ENCODE measurements around the gene POPDC3.

The POPDC3 gene

DNA sequence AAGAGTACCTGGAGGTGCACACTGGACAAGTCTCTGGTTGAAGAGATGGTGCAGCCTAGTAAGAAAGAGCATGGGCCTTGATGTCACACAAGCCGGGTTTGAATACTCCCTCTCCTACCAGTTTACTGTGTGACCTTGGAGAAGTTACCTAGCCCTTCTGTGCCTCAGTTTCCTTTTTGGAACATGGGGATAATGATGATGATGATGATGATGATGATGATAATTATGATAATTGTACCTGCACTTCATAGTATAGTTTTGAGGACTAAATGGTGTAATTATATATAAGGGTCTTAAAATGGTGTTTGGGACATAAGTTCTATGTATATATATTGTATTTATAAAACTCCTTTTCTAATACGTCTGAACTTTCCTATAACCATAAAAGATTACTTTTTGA lies 41.7 kb downstream of the POPDC3 start:
- in situ Hi-C loops (cut with MboI; ENCODE audit: low sequenced_read_pairs, unreplicated experiment) = no loop called here
- TF ChIP-seq, protein P1, sequence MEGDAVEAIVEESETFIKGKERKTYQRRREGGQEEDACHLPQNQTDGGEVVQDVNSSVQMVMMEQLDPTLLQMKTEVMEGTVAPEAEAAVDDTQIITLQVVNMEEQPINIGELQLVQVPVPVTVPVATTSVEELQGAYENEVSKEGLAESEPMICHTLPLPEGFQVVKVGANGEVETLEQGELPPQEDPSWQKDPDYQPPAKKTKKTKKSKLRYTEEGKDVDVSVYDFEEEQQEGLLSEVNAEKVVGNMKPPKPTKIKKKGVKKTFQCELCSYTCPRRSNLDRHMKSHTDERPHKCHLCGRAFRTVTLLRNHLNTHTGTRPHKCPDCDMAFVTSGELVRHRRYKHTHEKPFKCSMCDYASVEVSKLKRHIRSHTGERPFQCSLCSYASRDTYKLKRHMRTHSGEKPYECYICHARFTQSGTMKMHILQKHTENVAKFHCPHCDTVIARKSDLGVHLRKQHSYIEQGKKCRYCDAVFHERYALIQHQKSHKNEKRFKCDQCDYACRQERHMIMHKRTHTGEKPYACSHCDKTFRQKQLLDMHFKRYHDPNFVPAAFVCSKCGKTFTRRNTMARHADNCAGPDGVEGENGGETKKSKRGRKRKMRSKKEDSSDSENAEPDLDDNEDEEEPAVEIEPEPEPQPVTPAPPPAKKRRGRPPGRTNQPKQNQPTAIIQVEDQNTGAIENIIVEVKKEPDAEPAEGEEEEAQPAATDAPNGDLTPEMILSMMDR (IDR thresholded peaks at IDR 0.05; ENCODE audit: borderline replicate concordance, control extremely low read depth, extremely low read depth, insufficient read depth, missing control alignments) = no peak
- no peak for DNase-seq (ENCODE audit: low spot score)

GRCh38 chr6:105137388-105137787 lies 42.4 kb downstream of the POPDC3 start:
- in situ Hi-C loops (cut with MboI; ENCODE audit: low sequenced_read_pairs, unreplicated experiment) = no loop called here
- TF ChIP-seq, protein P1 (IDR thresholded peaks at IDR 0.05; ENCODE audit: borderline replicate concordance, control extremely low read depth, extremely low read depth, insufficient read depth, missing control alignments) = no peak
- DNase-seq (ENCODE audit: low spot score) = no peak

DNA sequence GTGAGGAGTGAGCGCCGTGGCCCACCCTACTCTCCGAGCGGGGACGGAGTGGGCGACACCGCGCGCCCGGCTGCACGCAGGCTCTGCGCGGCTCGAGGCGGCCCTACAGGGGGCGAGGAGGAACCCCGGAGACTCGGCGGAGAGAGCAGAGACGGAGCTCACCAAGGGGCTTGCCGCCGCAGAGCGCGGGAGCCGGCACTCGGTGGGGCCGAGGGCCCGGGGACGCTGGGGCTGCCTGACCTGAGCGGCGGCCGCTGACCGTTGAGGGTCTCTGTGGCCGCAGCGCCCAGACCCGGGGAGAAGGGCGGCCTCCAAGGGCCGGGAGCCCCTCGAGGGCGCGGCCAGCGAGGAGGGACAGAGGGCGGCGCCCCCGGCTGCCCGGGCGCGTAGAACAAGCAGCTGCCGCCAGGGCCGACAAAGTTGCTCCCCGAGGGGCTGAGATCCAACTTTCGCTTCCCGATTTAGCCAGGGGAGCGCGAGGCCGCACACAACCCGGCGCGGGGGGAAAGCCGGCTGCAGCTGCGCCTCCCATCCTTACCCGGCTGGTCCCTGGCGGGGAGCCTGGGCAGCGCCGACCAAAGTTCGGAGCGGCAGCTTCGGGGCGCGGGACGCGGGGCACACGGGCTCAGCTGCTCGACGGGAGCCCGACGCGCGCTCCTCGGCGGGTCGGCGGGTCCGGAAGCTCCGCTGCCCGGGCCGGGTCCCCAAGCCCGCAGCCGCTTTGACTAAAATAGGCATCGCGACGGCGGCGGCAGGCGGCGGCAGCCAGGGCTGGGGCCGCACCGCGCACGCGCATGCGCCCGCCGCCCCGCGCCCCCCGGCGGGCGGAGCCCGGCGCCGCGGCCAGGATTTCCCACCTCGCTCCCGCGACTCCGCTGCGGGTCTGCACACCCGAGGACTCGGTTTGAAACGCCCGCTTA lies 43.1 kb downstream of the POPDC3 start:
- TF ChIP-seq, protein P1 (IDR thresholded peaks at IDR 0.05; ENCODE audit: borderline replicate concordance, control extremely low read depth, extremely low read depth, insufficient read depth, missing control alignments) = no peak
- DNase-seq (ENCODE audit: low spot score) = peak; percentile 68
- in situ Hi-C loops (cut with MboI; ENCODE audit: low sequenced_read_pairs, unreplicated experiment) = no loop called here

DNA sequence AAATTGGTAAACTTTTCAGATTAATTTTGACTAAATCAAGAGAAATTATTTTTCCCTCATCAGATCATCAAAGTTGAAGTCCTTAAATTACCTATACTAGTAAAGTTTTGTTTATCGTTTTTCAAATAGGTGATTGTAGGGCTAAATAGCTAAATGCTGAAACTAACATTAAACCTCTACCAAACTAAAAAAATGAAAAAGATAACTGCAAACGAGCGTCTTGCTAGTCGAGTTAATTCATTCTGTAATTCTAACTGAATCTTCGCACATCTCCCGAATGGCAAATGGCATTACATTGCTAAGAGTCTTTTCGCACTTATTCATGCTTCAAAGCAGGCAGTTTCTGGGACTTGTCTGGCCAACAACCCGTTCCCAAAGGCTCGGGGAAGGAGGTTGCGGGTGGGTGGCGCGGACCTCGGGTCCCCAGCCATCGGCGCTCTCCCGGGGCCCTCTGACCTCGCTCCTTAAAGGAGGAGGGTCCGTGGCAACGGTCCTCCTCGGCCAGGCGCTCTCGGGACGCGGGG lies 43.8 kb downstream of the POPDC3 start:
- no peak for DNase-seq (ENCODE audit: low spot score)
- TF ChIP-seq, protein P1 (IDR thresholded peaks at IDR 0.05; ENCODE audit: borderline replicate concordance, control extremely low read depth, extremely low read depth, insufficient read depth, missing control alignments) = no peak
- in situ Hi-C loops (cut with MboI; ENCODE audit: low sequenced_read_pairs, unreplicated experiment) = no loop called here

GRCh38 chr6:105135056-105135455 lies 44.8 kb downstream of the POPDC3 start:
- TF ChIP-seq, protein P1 (IDR thresholded peaks at IDR 0.05; ENCODE audit: borderline replicate concordance, control extremely low read depth, extremely low read depth, insufficient read depth, missing control alignments) = no peak
- DNase-seq (ENCODE audit: low spot score) = no peak

GRCh38 chr6:105122717-105123116 lies 57.1 kb downstream of the POPDC3 start:
- DNase-seq (ENCODE audit: low spot score) = no peak
- in situ Hi-C loops (cut with MboI; ENCODE audit: low sequenced_read_pairs, unreplicated experiment) = no loop called here

More at GRCh38 chr6:105135056-105135455, 44.8 kb downstream of the POPDC3 start:
- in situ Hi-C loops (cut with MboI; ENCODE audit: low sequenced_read_pairs, unreplicated experiment) = no loop called here

More at GRCh38 chr6:105122717-105123116, 57.1 kb downstream of the POPDC3 start:
- TF ChIP-seq, protein P1 (IDR thresholded peaks at IDR 0.05; ENCODE audit: borderline replicate concordance, control extremely low read depth, extremely low read depth, insufficient read depth, missing control alignments) = no peak

Measured in GM13976 (cell line).